ENCODE data around the gene PPP2R5A. TPM values are rescaled to one million over a fixed set of nuclear protein-coding genes. Genes with fewer than 3 reads are reported as not detected.

Gene PPP2R5A
- total RNA-seq, 3 donors from 2014 or later, result 48.5 to 85.5 (median 57.4) TPM

- Histone ChIP-seq H3K27me3 (no peaks in the 10 kb centered on the region), H3K4me1 (no peaks in the 10 kb centered on the region), H3K9me3 (no peaks in the 10 kb centered on the region), H3K27ac (no peak overlapping the region), H3K36me3 (no peaks in the 10 kb centered on the region), H3K4me3 (no peak overlapping the region)
- intact Hi-C loops (cut with DNase I; ENCODE audit: low total_unique reads), result no loop called here
- no peak for DNase-seq (ENCODE audit: low spot score in 2 of 2)
- TF ChIP-seq, protein P1, sequence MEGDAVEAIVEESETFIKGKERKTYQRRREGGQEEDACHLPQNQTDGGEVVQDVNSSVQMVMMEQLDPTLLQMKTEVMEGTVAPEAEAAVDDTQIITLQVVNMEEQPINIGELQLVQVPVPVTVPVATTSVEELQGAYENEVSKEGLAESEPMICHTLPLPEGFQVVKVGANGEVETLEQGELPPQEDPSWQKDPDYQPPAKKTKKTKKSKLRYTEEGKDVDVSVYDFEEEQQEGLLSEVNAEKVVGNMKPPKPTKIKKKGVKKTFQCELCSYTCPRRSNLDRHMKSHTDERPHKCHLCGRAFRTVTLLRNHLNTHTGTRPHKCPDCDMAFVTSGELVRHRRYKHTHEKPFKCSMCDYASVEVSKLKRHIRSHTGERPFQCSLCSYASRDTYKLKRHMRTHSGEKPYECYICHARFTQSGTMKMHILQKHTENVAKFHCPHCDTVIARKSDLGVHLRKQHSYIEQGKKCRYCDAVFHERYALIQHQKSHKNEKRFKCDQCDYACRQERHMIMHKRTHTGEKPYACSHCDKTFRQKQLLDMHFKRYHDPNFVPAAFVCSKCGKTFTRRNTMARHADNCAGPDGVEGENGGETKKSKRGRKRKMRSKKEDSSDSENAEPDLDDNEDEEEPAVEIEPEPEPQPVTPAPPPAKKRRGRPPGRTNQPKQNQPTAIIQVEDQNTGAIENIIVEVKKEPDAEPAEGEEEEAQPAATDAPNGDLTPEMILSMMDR (IDR thresholded peaks at IDR 0.05), result no peak
- no peak for TF ChIP-seq POLR2A (IDR thresholded peaks at IDR 0.05)
- no peak for TF ChIP-seq POLR2AphosphoS5 (IDR thresholded peaks at IDR 0.05)
These were observed 37.9 kb downstream of the PPP2R5A start for GRCh38 chr1:212323066-212323465.

DNA sequence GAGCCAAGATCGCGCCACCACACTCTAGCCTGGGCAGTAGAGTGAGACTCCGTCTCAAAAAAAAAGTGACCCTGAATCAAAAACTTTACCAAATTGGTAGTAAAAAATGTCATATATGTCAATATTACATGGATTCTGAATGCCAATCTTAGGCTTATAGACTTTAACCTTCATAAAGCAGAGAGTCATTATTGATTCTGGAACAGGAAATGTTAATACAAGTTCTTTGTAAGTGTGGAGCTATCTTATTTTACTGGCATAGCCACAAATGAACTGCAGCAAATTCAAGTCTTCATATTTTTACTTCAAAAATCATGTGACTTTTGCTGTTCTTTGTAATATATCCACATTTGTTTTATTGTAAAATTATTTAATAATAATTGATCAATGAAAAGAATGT is 41.3 kb downstream of the PPP2R5A start:
- Histone ChIP-seq H3K4me3 (no peak overlapping the region), H3K9me3 (no peaks in the 10 kb centered on the region), H3K27me3 (no peaks in the 10 kb centered on the region), H3K4me1 (no peaks in the 10 kb centered on the region), H3K27ac (no peak overlapping the region), H3K36me3 (no peaks in the 10 kb centered on the region)
- TF ChIP-seq POLR2AphosphoS5 (IDR thresholded peaks at IDR 0.05), result no peak
- DNase-seq (ENCODE audit: low spot score in 2 of 2), result no peak
- intact Hi-C loops (cut with DNase I; ENCODE audit: low total_unique reads), result no loop called here

GRCh38 chr1:212328248-212328647 is 43.0 kb downstream of the PPP2R5A start:
- TF ChIP-seq POLR2A (IDR thresholded peaks at IDR 0.05), result no peak
- TF ChIP-seq, protein P1 (IDR thresholded peaks at IDR 0.05), result no peak
- intact Hi-C loops (cut with DNase I; ENCODE audit: low total_unique reads), result no loop called here
- no peak overlapping the region for H3K27ac ChIP-seq
- no peaks in the 10 kb centered on the region for H3K4me1 ChIP-seq
- no peaks in the 10 kb centered on the region for H3K36me3 ChIP-seq
- no peak for DNase-seq (ENCODE audit: low spot score in 2 of 2)
- no peaks in the 10 kb centered on the region for H3K9me3 ChIP-seq
- no peaks in the 10 kb centered on the region for H3K27me3 ChIP-seq
- no peak overlapping the region for H3K4me3 ChIP-seq

DNA sequence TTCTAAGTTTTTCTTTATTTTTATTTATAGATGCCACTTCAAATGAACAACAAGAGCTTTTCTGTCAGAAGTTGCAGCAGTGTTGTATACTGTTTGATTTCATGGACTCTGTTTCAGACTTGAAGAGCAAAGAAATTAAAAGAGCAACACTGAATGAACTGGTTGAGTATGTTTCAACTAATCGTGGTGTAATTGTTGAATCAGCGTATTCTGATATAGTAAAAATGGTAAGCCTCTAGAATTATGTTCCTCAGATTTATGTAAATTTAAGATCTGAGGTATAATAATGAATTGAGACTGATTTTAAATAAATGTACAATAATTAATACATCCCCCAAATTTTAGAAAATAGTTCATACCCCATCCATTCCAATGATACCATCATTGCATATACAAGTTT is 43.9 kb downstream of the PPP2R5A start:
- H3K27me3 ChIP-seq, result no peaks in the 10 kb centered on the region
- H3K9me3 ChIP-seq, result no peaks in the 10 kb centered on the region
- no peak overlapping the region for H3K27ac ChIP-seq
- TF ChIP-seq, protein P1 (IDR thresholded peaks at IDR 0.05), result no peak
- TF ChIP-seq POLR2AphosphoS5 (IDR thresholded peaks at IDR 0.05) (no peak), POLR2A (IDR thresholded peaks at IDR 0.05) (no peak)
- intact Hi-C loops (cut with DNase I; ENCODE audit: low total_unique reads), result no loop called here
- H3K4me3 ChIP-seq, result no peak overlapping the region
- H3K36me3 ChIP-seq, result peaks cover 2% of the 10 kb centered on the region
- no peaks in the 10 kb centered on the region for H3K4me1 ChIP-seq
- DNase-seq (ENCODE audit: low spot score in 2 of 2), result no peak

DNA sequence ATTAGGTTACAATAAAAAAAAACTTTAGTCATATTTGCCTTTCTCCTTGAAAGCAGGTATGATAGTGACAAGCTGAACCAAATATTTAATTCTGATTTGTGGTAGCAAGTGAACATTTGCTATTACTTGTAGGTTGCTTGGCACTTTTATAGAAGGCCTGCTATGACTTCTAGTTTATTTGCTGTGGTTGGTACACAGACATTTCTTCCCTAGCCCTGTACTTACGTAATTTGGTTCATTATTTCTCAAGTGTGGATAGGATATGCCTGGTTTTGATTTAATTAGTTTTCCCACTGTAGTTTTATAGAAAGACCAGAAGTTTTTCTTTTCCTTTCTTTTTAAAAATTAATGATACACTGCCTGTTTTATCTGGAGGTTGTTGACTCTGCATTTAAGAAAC is 55.9 kb downstream of the PPP2R5A start:
- Histone ChIP-seq H3K27me3 (no peaks in the 10 kb centered on the region), H3K36me3 (no peaks in the 10 kb centered on the region), H3K4me3 (no peak overlapping the region), H3K9me3 (no peaks in the 10 kb centered on the region), H3K4me1 (no peaks in the 10 kb centered on the region), H3K27ac (no peak overlapping the region)
- intact Hi-C loops (cut with DNase I; ENCODE audit: low total_unique reads), result no loop called here
- TF ChIP-seq POLR2A (IDR thresholded peaks at IDR 0.05) (no peak), POLR2AphosphoS5 (IDR thresholded peaks at IDR 0.05) (no peak)
- TF ChIP-seq, protein P1 (IDR thresholded peaks at IDR 0.05), result no peak
- DNase-seq (ENCODE audit: low spot score in 2 of 2), result no peak

DNA sequence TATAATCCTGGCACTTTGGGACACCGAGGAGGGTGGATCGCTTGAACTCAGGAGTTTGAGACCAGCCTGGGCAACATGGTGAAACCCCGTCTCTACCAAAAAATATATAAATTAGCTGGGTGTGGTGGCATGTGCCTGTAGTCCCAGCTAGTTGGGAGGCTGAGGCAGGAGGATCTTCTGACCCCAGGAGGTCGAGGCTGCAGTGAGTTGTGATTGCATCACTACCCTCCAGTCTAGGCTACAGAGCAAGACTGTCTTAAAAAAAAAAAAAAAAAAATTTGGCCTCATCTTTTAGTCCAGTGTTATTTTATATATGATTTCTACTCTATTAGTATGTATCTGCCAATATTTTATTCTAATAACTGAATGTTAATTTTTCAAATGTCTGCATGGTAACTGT is 59.7 kb downstream of the PPP2R5A start:
- Histone ChIP-seq H3K27me3 (no peaks in the 10 kb centered on the region), H3K4me1 (no peaks in the 10 kb centered on the region), H3K36me3 (no peaks in the 10 kb centered on the region), H3K4me3 (no peak overlapping the region), H3K9me3 (no peaks in the 10 kb centered on the region), H3K27ac (no peak overlapping the region)
- intact Hi-C loops (cut with DNase I; ENCODE audit: low total_unique reads), result no loop called here
- TF ChIP-seq POLR2AphosphoS5 (IDR thresholded peaks at IDR 0.05) (no peak), POLR2A (IDR thresholded peaks at IDR 0.05) (no peak)
- TF ChIP-seq, protein P1 (IDR thresholded peaks at IDR 0.05), result no peak
- no peak for DNase-seq (ENCODE audit: low spot score in 2 of 2)

Measured in breast epithelium (tissue), 4 donors.